HepG2 (cell line): Measurements from ENCODE around the gene GK.

Experiments
- CHD2 ChIP-seq: IDR thresholded peaks from 2 replicates; pipeline ENCODE4 v1.6.1; 2011; ENCODE audit warnings: low read depth, low read length, improper control_type of control experiment
- CTCF ChIP-seq: sonication (generic); formaldehyde crosslinking; IDR thresholded peaks from 2 replicates; pipeline ENCODE4 v1.5.0; 2020; ENCODE audit warnings: mild to moderate bottlenecking, missing genetic modification reagents, moderate library complexity
- EP300 ChIP-seq, 3 experiments: sonication (generic) in 1 of 3; formaldehyde crosslinking in 1 of 3; IDR thresholded peaks; 2 replicates each; pipeline versions ENCODE4 v1.5.1 to v1.6.1; 2011 to 2020; ENCODE audit warnings: low read depth in 2 of 3, low read length in 2 of 3, borderline replicate concordance in 1 of 3, improper control_type of control experiment in 1 of 3, mild to moderate bottlenecking in 1 of 3, missing genetic modification reagents in 1 of 3, moderate library complexity in 1 of 3
- EZH2 ChIP-seq: conservative IDR thresholded peaks from 2 replicates; pipeline ENCODE4 v1.6.1; 2012; ENCODE audit warnings: mild to moderate bottlenecking, low read depth, low read length, moderate library complexity
- HNRNPK ChIP-seq: fragments of 200-400 bp; formaldehyde crosslinking; IDR thresholded peaks from 2 replicates; pipeline ENCODE4 v1.6.1; 2018; ENCODE audit warnings: low read length, low read depth, moderate library complexity, mild to moderate bottlenecking; ENCODE audit not compliant: poor library complexity, severe bottlenecking
- MAX ChIP-seq: IDR thresholded peaks from 2 replicates; pipeline ENCODE4 v1.6.1; 2012; ENCODE audit warnings: inconsistent platforms
- MEIS1 ChIP-seq: sonication (generic); formaldehyde crosslinking; IDR thresholded peaks from 2 replicates; pipeline ENCODE4 v1.9.0; 2021; ENCODE audit warnings: mild to moderate bottlenecking, missing genetic modification reagents, moderate library complexity, borderline replicate concordance
- NPAS2 ChIP-seq: sonication (generic); formaldehyde crosslinking; IDR thresholded peaks from 2 replicates; pipeline ENCODE4 v1.8.0; 2022; ENCODE audit warnings: mild to moderate bottlenecking, missing genetic modification reagents, borderline replicate concordance
- ZBTB20 ChIP-seq: sonication (generic); formaldehyde crosslinking; IDR thresholded peaks from 2 replicates; pipeline ENCODE4 v1.8.1; 2023; ENCODE audit warnings: missing genetic modification reagents, low read depth, mild to moderate bottlenecking, borderline replicate concordance
- ZNF121 ChIP-seq: sonication (generic); formaldehyde crosslinking; IDR thresholded peaks from 2 replicates; pipeline ENCODE4 v1.5.0; 2020; ENCODE audit warnings: mild to moderate bottlenecking, missing genetic modification reagents
- ZNF598 ChIP-seq: sonication (generic); formaldehyde crosslinking; IDR thresholded peaks from 2 replicates; pipeline ENCODE4 v1.5.1; 2020; ENCODE audit warnings: mild to moderate bottlenecking, missing genetic modification reagents, borderline replicate concordance
- ZNF629 ChIP-seq: sonication (generic); formaldehyde crosslinking; conservative IDR thresholded peaks from 2 replicates; pipeline ENCODE4 v1.5.0; 2020; ENCODE audit warnings: missing genetic modification reagents

GRCh38 chrX:30748342-30748960, 95.2 kb downstream of the GK start:
- TF ChIP-seq HNRNPK (no peak), MAX (peak; percentile 37; the same call in 1 of the 2 replicates), EZH2 (no peak), CHD2 (no peak), ZNF598 (CRISPR knock-in tag) (no peak), ZBTB20 (CRISPR knock-in tag) (no peak), ZNF121 (no peak), CTCF (CRISPR knock-in tag) (no peak), EP300 (IDR thresholded peaks at IDR 0.05; ENCODE audit: low read depth in 2 of 2, low read length in 2 of 2) (no peak), EP300 (CRISPR knock-in tag; IDR thresholded peaks at IDR 0.05; ENCODE audit: borderline replicate concordance) (no peak), ZNF629 (no peak), NPAS2 (CRISPR knock-in tag) (no peak), MEIS1 (no peak)
